HepG2 (cell line): Measurements from ENCODE around the gene RAN. TPM values are rescaled to one million over a fixed set of nuclear protein-coding genes. Genes with fewer than 3 reads are reported as not detected.
A peak's percentile ranks its signal among the peaks of the same experiment; 100 is the strongest.

Source experiments
- ASH2L ChIP-seq: fragments of 300-600, 200-600 bp; sonication (generic); IDR thresholded peaks from 2 replicates; pipeline ENCODE4 v1.7.0; 2017; ENCODE audit warnings: low read depth, mild to moderate bottlenecking, moderate library complexity, mixed read lengths, low read length; ENCODE audit not compliant: insufficient read length
- DMAP1 ChIP-seq: IDR thresholded peaks from 2 replicates; pipeline ENCODE4 v1.6.1; 2016
- DNMT3B ChIP-seq: conservative IDR thresholded peaks from 2 replicates; pipeline ENCODE4 v1.6.1; 2016; ENCODE audit warnings: missing biosample characterization, control low read depth
- FOXA1 ChIP-seq, 2 experiments: fragments of 450-650 bp in 1 of 2; sonication (generic) in 1 of 2; formaldehyde crosslinking in 1 of 2; IDR thresholded peaks; 2 replicates each; pipeline versions ENCODE4 v1.4.0 to v1.6.1; 2016 to 2020; ENCODE audit warnings: missing genetic modification reagents in 1 of 2
- GATA4 ChIP-seq: sonication (generic); IDR thresholded peaks from 2 replicates; pipeline ENCODE4 v1.6.1; 2016; ENCODE audit warnings: antibody characterized with exemption, low read depth, borderline replicate concordance
- GMEB2 ChIP-seq: IDR thresholded peaks from 2 replicates; pipeline ENCODE4 v1.6.1; 2016; ENCODE audit warnings: missing biosample characterization, missing genetic modification reagents, low read depth
- KLF16 ChIP-seq, 2 experiments: sonication (generic) in 1 of 2; formaldehyde crosslinking in 1 of 2; IDR thresholded peaks; 2 replicates each; pipeline versions ENCODE4 v1.6.1 to v1.8.0; 2016 to 2023; ENCODE audit warnings: missing genetic modification reagents in 2 of 2, missing compliant biosample characterization in 1 of 2
- NR2F2 ChIP-seq: IDR thresholded peaks from 2 replicates; pipeline ENCODE4 v1.6.1; 2012; ENCODE audit warnings: low read depth, inconsistent platforms, borderline replicate concordance
- PCBP1 ChIP-seq: fragments of 200-400 bp; formaldehyde crosslinking; IDR thresholded peaks from 2 replicates; pipeline ENCODE4 v1.6.1; 2017; ENCODE audit warnings: mild to moderate bottlenecking, low read depth, low read length, borderline replicate concordance
- REXO4 ChIP-seq: sonication (generic); formaldehyde crosslinking; IDR thresholded peaks from 2 replicates; pipeline ENCODE4 v1.8.0; 2022; ENCODE audit warnings: missing genetic modification reagents, mild to moderate bottlenecking, borderline replicate concordance
- ZBTB1 ChIP-seq: sonication (generic); formaldehyde crosslinking; IDR thresholded peaks from 2 replicates; pipeline ENCODE4 v1.4.0; 2020; ENCODE audit warnings: missing genetic modification reagents, borderline replicate concordance
- ZHX2 ChIP-seq, 2 experiments: sonication (generic) in 1 of 2; formaldehyde crosslinking in 1 of 2; IDR thresholded peaks; 2 replicates each; pipeline versions ENCODE4 v1.6.1 to v1.9.0; 2014 to 2022; ENCODE audit warnings: antibody characterized with exemption in 1 of 2, borderline replicate concordance in 1 of 2, inconsistent platforms in 1 of 2, low read depth in 1 of 2, missing genetic modification reagents in 1 of 2
- ZNF17 ChIP-seq: sonication (generic); formaldehyde crosslinking; IDR thresholded peaks from 2 replicates; pipeline ENCODE4 v1.5.0; 2020; ENCODE audit warnings: mild to moderate bottlenecking, missing genetic modification reagents
- ZNF317 ChIP-seq: sonication (generic); formaldehyde crosslinking; IDR thresholded peaks from 2 replicates; pipeline ENCODE4 v1.5.0; 2020; ENCODE audit warnings: mild to moderate bottlenecking, missing genetic modification reagents
- ZNF512B ChIP-seq: sonication (generic); formaldehyde crosslinking; IDR thresholded peaks from 2 replicates; pipeline ENCODE4 v1.5.1; 2020; ENCODE audit warnings: missing genetic modification reagents, mild to moderate bottlenecking, borderline replicate concordance
- ZNF569 ChIP-seq: sonication (generic); formaldehyde crosslinking; IDR thresholded peaks from 2 replicates; pipeline ENCODE4 v1.5.0; 2020; ENCODE audit warnings: mild to moderate bottlenecking, missing genetic modification reagents, moderate library complexity, borderline replicate concordance
- ZNF773 ChIP-seq: sonication (generic); formaldehyde crosslinking; IDR thresholded peaks from 2 replicates; pipeline ENCODE4 v1.4.0; 2020; ENCODE audit warnings: missing genetic modification reagents, borderline replicate concordance
- polyA plus RNA-seq, 8 experiments: library from polyadenylated mRNA; depleted of rRNA in 3 of 8; stranded (reverse) in 7 of 8; unstranded in 1 of 8; fragments of >200 nt; fragmentation: Illumina TruSeq in 4 of 8; extraction: Trizol in 4 of 8; gene quantifications; 2 replicates each; pipeline versions ENCODE4 v1.2.1 to v1.2.3, GENCODE V29; 2011 to 2016; ENCODE audit warnings: low read depth in 4 of 8, missing spikeins in 1 of 8, mixed read lengths in 1 of 8; ENCODE audit not compliant: insufficient read depth in 1 of 8
- total RNA-seq, 5 experiments: library from RNA; depleted of rRNA; stranded (reverse); fragments of >200 nt; fragmentation: Illumina TruSeq; extraction: Trizol; gene quantifications; 2 replicates each; pipeline ENCODE4 v1.2.3, GENCODE V29; 2016; ENCODE audit warnings: low read depth in 1 of 5

RAN gene
- total and polyA plus RNA-seq, 2 of the 13 experiments (the other 11 are each of a cell fraction or from before 2014, with no cell fraction given): 1,335 to 1,630 TPM

GRCh38 chr12:130916241-130916911, 44.5 kb downstream of the RAN start (continued):
- TF ChIP-seq ZHX2 (IDR thresholded peaks at IDR 0.05; ENCODE audit: low read depth) (0 out of 2 replicates have a peak, but pooled peaks have one; percentile 29), ZHX2 (CRISPR knock-in tag; IDR thresholded peaks at IDR 0.05; ENCODE audit: borderline replicate concordance) (no peak), FOXA1 (IDR thresholded peaks at IDR 0.05) (no peak), FOXA1 (CRISPR knock-in tag; IDR thresholded peaks at IDR 0.05) (0 out of 2 replicates have a peak, but pooled peaks have one; percentile 22), NR2F2 (0 out of 2 replicates have a peak, but pooled peaks have one; percentile 14), ZNF317 (CRISPR knock-in tag) (no peak), ZNF569 (CRISPR knock-in tag) (no peak), KLF16 (CRISPR knock-in tag; IDR thresholded peaks at IDR 0.05) (0 out of 4 replicates have a peak, but pooled peaks of 1 of the 2 experiments have one; percentile 39), ZNF512B (no peak), ZNF17 (CRISPR knock-in tag) (no peak), REXO4 (CRISPR knock-in tag) (no peak), ZNF773 (CRISPR knock-in tag) (no peak), DMAP1 (no peak), ASH2L (no peak), DNMT3B (CRISPR knock-in tag) (no peak), ZBTB1 (CRISPR knock-in tag) (no peak), GMEB2 (CRISPR knock-in tag) (no peak), PCBP1 (no peak), GATA4 (no peak)
